Ovary (tissue), 9 donors: ENCODE results near the gene SIPA1L3. TPM values are rescaled to one million over a fixed set of nuclear protein-coding genes. Genes with fewer than 3 reads are reported as not detected.

Source experiments
- DNase-seq, 5 donors: peaks; one replicate each; pipeline ENCODE4 v3.0.0-alpha.2; 2019 to 2020
- H3K27ac ChIP-seq, 2 donors: fragments of 200-600 bp; one replicate each; pipeline versions ENCODE4 v1.5.1 to v1.8.0; 2019 to 2022
- H3K27me3 ChIP-seq: fragments of 200-600 bp; one replicate; pipeline ENCODE4 v1.8.0; 2022
- H3K36me3 ChIP-seq: fragments of 200-600 bp; sonication (generic); one replicate; pipeline ENCODE4 v1.5.1; 2019
- H3K4me1 ChIP-seq: one replicate; pipeline ENCODE4 v1.8.1; 2013; ENCODE audit warnings: mild to moderate bottlenecking, moderate library complexity; ENCODE audit not compliant: insufficient read depth
- H3K4me3 ChIP-seq: fragments of 200-600 bp; sonication (generic); one replicate; pipeline ENCODE4 v1.5.1; 2017
- H3K9me3 ChIP-seq, 2 donors: fragments of 200-600 bp in 1 of 2; sonication (generic) in 1 of 2; one replicate each; pipeline versions ENCODE4 v1.5.1 to v1.8.1; 2013 to 2019; ENCODE audit warnings: mild to moderate bottlenecking in 1 of 2, moderate library complexity in 1 of 2
- CTCF ChIP-seq, 3 donors: fragments of 450-650 bp in 2 of 3; fragments of 200-600 bp in 1 of 3; IDR thresholded peaks; one replicate each; pipeline versions ENCODE4 v1.5.1 to v1.8.0; 2016 to 2022; ENCODE audit warnings: antibody characterized with exemption in 3 of 3, mild to moderate bottlenecking in 1 of 3
- EP300 ChIP-seq: sonication (generic); formaldehyde crosslinking; IDR thresholded peaks from one replicate; pipeline ENCODE4 v1.6.1; 2017; ENCODE audit warnings: antibody characterized with exemption
- POLR2A ChIP-seq: fragments of 450-650 bp; IDR thresholded peaks from one replicate; pipeline ENCODE4 v1.6.1; 2017; ENCODE audit warnings: antibody characterized with exemption, mild to moderate bottlenecking, moderate library complexity
- WGBS, 3 donors: extraction: QIAGEN DNeasy Blood & Tissue Kit in 1 of 3; methylation state at CpG; one replicate each; pipeline versions ENCODE4 v1.1.5 to v1.1.7; 2013 to 2017; 5-methylcytosine and 5-hydroxymethylcytosine counted together
- intact Hi-C, 4 donors: fragments of 100-400 bp; cut with DNase I; formaldehyde crosslinking; loops; one replicate each; pipeline versions ENCODE4 v1.11.0 to v1.15.1; 2022 to 2023
- polyA plus RNA-seq, 2 donors: library from polyadenylated mRNA; stranded (reverse); fragments of 200-250 nt in 1 of 2; fragments of 350-450 nt in 1 of 2; fragmentation: Illumina TruSeq in 1 of 2; extraction: RNeasy Lipid Tissue Mini Kit (QIAGEN cat#74804) in 1 of 2; gene quantifications; one replicate each; pipeline ENCODE4 v1.2.3, GENCODE V29; 2013 to 2014
- total RNA-seq, 7 donors: library from RNA; depleted of rRNA in 2 of 7; stranded (reverse); fragments of >200 nt in 2 of 7; fragmentation: NEBNext Ultra II Directional in 3 of 7; extraction: Animal tissue kit (Norgen Biotek cat#: 25700) in 3 of 7; gene quantifications; one replicate each; pipeline versions ENCODE4 v1.1.0 to v1.2.4, GENCODE V29; 2016 to 2023
- donor health status: DM: no; HTN: no; CAD: no; lungs with moderate emphysema.
- donor health status: DM: no; HTN: no; CAD: no.
- donor health status: Bipolar disorder and iron deficiency.
- donor health status: DM: yes; HTN: yes; CAD: no.
- donor health status: DM: no; HTN: no; CAD: no.
- donor health status: DM: yes; HTN: yes; CAD: no.

SIPA1L3 gene
- total and polyA plus RNA-seq, 9 donors: 4.5 to 27.9 (median 18.2) TPM

- Histone ChIP-seq H3K4me3 (no peak overlapping the region), H3K27me3 (no peaks in the 10 kb centered on the region), H3K9me3 (no peaks in the 10 kb centered on the region), H3K27ac (no peak overlapping the region), H3K36me3 (no peaks in the 10 kb centered on the region), H3K4me1 (peaks cover 2% of the 10 kb centered on the region)
- TF ChIP-seq EP300 (no peak), POLR2A (no peak), CTCF (IDR thresholded peaks at IDR 0.05) (no peak)
- 47 to 57% (median 50%) methylated on average over 11 to 15 of the region's 15 CpGs for WGBS, 3 donors
- no peak for DNase-seq
- intact Hi-C loops: loop anchor here in 1 of 4 donors (10.0 kb wide), 1 partner anchor 297 kb away; no protein-coding TSS in a partner anchor
Observed at GRCh38 chr19:38211766-38212165, 304.8 kb downstream of the SIPA1L3 start.

- 83 to 87% (median 86%) methylated on average over 21 to 23 of the region's 23 CpGs for WGBS, 3 donors
- Histone ChIP-seq H3K27ac (no peak overlapping the region), H3K9me3 (no peaks in the 10 kb centered on the region), H3K4me3 (no peak overlapping the region), H3K36me3 (no peaks in the 10 kb centered on the region), H3K27me3 (no peaks in the 10 kb centered on the region), H3K4me1 (peaks cover 2% of the 10 kb centered on the region)
- intact Hi-C loops: loop anchor here in 1 of 4 donors (10.0 kb wide), 1 partner anchor 299 kb away; no protein-coding TSS in a partner anchor
- DNase-seq: no peak
- TF ChIP-seq POLR2A: no peak
- TF ChIP-seq EP300: no peak
- TF ChIP-seq CTCF (IDR thresholded peaks at IDR 0.05): no peak
Observed at GRCh38 chr19:38213469-38213868, 306.5 kb downstream of the SIPA1L3 start.

- H3K4me1 ChIP-seq: peaks cover 2% of the 10 kb centered on the region
- 70 to 82% (median 71%) methylated on average over 24 of the region's 24 CpGs for WGBS, 3 donors
- no peaks in the 10 kb centered on the region for H3K27me3 ChIP-seq
- no peak overlapping the region for H3K27ac ChIP-seq
- H3K36me3 ChIP-seq: no peaks in the 10 kb centered on the region
- no peak for DNase-seq
- intact Hi-C loops: loop anchor here in 1 of 4 donors (10.0 kb wide), 1 partner anchor 299 kb away; no protein-coding TSS in a partner anchor
- H3K9me3 ChIP-seq: no peaks in the 10 kb centered on the region
- TF ChIP-seq EP300 (no peak), POLR2A (no peak), CTCF (IDR thresholded peaks at IDR 0.05) (no peak)
- H3K4me3 ChIP-seq: no peak overlapping the region
Observed at GRCh38 chr19:38213911-38214625, 307.1 kb downstream of the SIPA1L3 start.

- Histone ChIP-seq H3K4me3 (no peak overlapping the region), H3K4me1 (no peaks in the 10 kb centered on the region), H3K27me3 (no peaks in the 10 kb centered on the region), H3K36me3 (no peaks in the 10 kb centered on the region), H3K9me3 (no peaks in the 10 kb centered on the region), H3K27ac (no peak overlapping the region)
- WGBS, 3 donors: 17 to 33% (median 29%) methylated on average over 26 of the region's 26 CpGs
- DNase-seq: no peak
- TF ChIP-seq CTCF (IDR thresholded peaks at IDR 0.05) (no peak), EP300 (no peak), POLR2A (no peak)
- intact Hi-C loops: loop anchor here in 1 of 4 donors (10.0 kb wide), 1 partner anchor 302 kb away; no protein-coding TSS in a partner anchor
Observed at GRCh38 chr19:38216785-38217641, 310.0 kb downstream of the SIPA1L3 start.
